Activated naive CD8-positive, alpha-beta T cell treated with anti-CD3 and anti-CD28 coated beads, Interleukin-2, amount 50 U/mL, for 24 hours (primary cell): Measurements from ENCODE around the gene KLHL3.

Experiments
- ATAC-seq: fragments of 150-1000 bp; cut with Tn5 transposase; one replicate; pipeline ENCODE4 v1.10.0; 2021
- DNase-seq: peaks from one replicate; pipeline ENCODE4 v3.0.0; 2021
- H3K27ac Mint-ChIP-seq: one replicate; pipeline ENCODE4 v1.8.0; 2021; ENCODE audit warnings: mild to moderate bottlenecking, mixed read lengths
- H3K27me3 Mint-ChIP-seq: one replicate; pipeline ENCODE4 v1.8.0; 2021; ENCODE audit warnings: mixed read lengths
- H3K36me3 Mint-ChIP-seq: one replicate; pipeline ENCODE4 v1.8.0; 2021; ENCODE audit warnings: low read depth, mixed read lengths
- H3K4me1 Mint-ChIP-seq: one replicate; pipeline ENCODE4 v1.8.0; 2021; ENCODE audit warnings: mixed read lengths
- H3K4me3 Mint-ChIP-seq: one replicate; pipeline ENCODE4 v1.8.0; 2021; ENCODE audit warnings: mild to moderate bottlenecking, moderate library complexity, mixed read lengths
- H3K9me3 Mint-ChIP-seq: one replicate; pipeline ENCODE4 v1.8.0; 2021; ENCODE audit warnings: mixed read lengths

Gene KLHL3

DNA sequence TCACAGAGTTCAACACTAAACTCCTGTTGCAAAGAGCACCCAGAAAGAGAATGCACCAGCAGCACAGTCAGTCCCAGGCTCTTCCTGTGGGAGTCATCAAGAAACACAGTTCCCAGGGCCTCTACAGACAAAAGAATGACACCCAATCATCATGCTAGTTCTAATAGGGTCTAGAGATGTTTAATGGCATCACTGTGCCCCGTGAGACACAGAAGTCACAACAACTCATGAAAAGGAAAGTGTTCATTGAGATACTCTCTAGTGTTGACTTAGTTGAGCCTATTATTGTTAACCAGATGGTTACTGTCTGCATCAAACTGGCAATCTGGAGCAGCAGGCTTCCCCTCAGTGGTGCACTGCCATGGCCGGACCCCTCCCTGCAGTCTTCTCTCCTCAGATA lies 1.6 kb downstream of the KLHL3 start:
- H3K4me3 Mint-ChIP-seq = no peak overlapping the region
- ATAC-seq (no peak), DNase-seq (no peak)
- H3K9me3 Mint-ChIP-seq = peaks cover 9% of the 10 kb centered on the region
- H3K4me1 Mint-ChIP-seq = peaks cover 24% of the 10 kb centered on the region
- no peak overlapping the region for H3K27ac Mint-ChIP-seq
- H3K36me3 Mint-ChIP-seq = peaks cover 7% of the 10 kb centered on the region
- no peaks in the 10 kb centered on the region for H3K27me3 Mint-ChIP-seq

DNA sequence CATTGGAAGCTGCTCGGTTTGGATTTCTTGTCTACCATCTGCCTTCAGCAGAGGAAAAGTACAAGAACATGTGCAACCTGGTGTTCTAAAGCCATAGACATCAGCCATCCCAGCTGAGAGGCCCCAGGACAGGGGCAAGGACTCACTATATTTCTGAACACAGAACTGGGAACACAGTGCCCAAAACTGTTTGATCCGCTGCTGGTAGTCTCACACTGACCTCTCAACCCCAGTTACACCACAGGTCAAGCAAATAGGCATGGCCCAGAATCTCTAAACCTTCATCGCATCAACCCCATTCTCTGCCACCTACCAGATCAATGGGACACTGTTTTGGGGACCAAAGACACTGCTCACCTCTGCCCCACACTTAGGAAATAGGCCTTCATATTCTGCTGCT lies 2.0 kb downstream of the KLHL3 start:
- peaks cover 5% of the 10 kb centered on the region for H3K36me3 Mint-ChIP-seq
- peaks cover 7% of the 10 kb centered on the region for H3K9me3 Mint-ChIP-seq
- no peak overlapping the region for H3K4me3 Mint-ChIP-seq
- H3K27me3 Mint-ChIP-seq = no peaks in the 10 kb centered on the region
- DNase-seq (no peak), ATAC-seq (no peak)
- H3K4me1 Mint-ChIP-seq = peaks cover 24% of the 10 kb centered on the region
- H3K27ac Mint-ChIP-seq = no peak overlapping the region

DNA sequence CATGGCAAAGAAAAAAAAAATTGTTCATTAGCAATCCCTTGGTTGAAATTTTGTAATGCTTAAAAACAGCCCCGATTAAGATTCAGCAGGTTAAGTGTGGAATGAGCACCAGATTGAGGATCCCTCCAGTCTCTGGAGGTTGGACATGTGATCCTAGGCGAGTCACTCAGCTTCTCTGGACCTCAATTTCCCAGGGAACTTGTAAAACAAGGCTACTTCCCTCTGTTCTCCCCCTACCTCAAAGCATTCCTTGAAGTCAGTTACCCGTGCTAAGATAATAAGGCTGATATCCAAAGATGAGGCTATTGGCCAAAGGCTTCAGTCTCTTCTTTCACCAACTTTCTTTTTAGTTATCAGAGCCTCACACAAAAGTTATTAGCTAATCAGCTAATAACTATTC lies 2.9 kb downstream of the KLHL3 start:
- DNase-seq = no peak
- H3K36me3 Mint-ChIP-seq = peaks cover 2% of the 10 kb centered on the region
- peaks cover 24% of the 10 kb centered on the region for H3K4me1 Mint-ChIP-seq
- no peak overlapping the region for H3K27ac Mint-ChIP-seq
- no peak for ATAC-seq
- peaks cover 2% of the 10 kb centered on the region for H3K9me3 Mint-ChIP-seq
- no peak overlapping the region for H3K4me3 Mint-ChIP-seq
- no peaks in the 10 kb centered on the region for H3K27me3 Mint-ChIP-seq

DNA sequence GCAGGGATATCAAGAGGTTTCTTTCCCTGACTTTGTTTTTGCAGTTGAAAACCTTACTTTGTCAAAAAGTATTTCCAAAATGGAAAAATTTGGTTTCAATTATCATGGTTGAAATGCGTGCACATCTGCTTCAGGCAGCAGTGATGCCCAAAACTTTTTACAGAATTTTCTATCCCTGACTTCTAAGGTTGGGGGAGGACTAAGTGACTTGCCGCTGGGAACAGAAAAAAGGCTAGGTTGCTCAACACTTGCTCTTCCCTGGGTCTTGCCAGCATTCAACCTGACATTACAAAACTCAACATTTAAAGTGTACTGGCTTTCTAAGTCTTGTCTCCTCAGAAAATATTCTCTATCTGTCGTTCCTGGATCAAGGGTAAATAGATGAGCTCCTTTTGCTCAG lies 4.7 kb downstream of the KLHL3 start:
- Mint-ChIP-seq H3K27me3 (no peaks in the 10 kb centered on the region), H3K36me3 (no peaks in the 10 kb centered on the region), H3K4me1 (peaks cover 24% of the 10 kb centered on the region), H3K9me3 (no peaks in the 10 kb centered on the region), H3K4me3 (no peak overlapping the region), H3K27ac (no peak overlapping the region)
- ATAC-seq = no peak
- DNase-seq = no peak

DNA sequence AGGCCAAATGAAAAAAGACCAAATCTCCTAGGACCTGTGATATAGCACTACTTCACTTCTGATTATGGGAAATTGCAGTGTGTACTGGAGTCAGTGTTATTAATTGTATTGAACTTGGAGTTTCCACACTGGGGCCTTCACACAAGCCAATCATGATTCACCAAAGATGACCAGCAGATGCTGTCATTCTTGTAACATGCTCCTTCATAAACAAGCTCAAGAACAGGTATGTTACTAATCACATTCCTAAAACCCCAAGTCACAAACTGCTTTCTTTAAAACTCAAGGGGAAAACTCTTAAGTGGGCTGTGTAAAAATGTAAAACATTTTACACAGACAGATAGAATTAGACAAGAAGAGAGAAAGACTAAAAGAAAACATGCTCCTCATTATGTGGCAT lies 5.6 kb downstream of the KLHL3 start:
- Mint-ChIP-seq H3K27ac (no peak overlapping the region), H3K9me3 (no peaks in the 10 kb centered on the region), H3K4me1 (peaks cover 24% of the 10 kb centered on the region), H3K4me3 (no peak overlapping the region), H3K27me3 (no peaks in the 10 kb centered on the region), H3K36me3 (no peaks in the 10 kb centered on the region)
- ATAC-seq (no peak), DNase-seq (no peak)

DNA sequence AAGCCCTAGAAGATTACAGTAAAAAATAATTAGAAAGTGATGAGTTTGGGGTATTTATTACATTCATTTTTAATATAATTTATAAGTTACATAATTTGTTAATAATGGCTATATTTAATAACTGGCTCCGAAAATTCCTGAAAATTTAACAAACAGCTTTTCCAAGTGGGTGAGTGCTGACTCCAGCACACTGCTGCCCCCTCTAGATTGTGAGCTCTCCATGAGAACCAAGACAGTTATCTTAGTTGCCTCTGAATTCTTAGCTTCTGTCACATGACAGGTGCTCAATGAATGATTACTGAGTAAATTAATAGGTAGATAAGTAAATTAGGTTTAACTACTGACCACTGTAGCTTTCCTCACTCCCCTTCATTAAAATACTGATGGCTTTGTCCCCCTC lies 7.8 kb downstream of the KLHL3 start:
- Mint-ChIP-seq H3K4me3 (no peak overlapping the region), H3K36me3 (no peaks in the 10 kb centered on the region), H3K9me3 (no peaks in the 10 kb centered on the region), H3K27ac (no peak overlapping the region), H3K27me3 (no peaks in the 10 kb centered on the region), H3K4me1 (peaks cover 24% of the 10 kb centered on the region)
- no peak for DNase-seq
- ATAC-seq = no peak

DNA sequence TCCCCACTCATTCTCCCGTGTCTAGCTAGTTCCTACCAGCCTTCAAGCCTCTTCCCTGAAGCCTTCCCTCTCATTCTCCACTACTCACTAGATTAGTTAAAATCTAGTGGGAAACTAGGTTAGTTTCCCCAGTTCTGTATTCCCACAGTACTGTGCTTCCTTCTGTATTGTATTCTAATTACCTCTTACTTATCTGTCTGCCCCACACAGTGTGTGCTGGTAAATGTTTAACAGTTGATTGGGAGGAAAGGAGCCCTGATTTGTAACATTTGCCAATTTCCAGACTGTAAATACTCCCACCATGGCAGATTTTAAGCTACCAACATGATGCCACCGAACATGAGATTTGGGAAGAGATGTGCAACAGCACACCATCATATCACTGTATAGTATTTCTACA lies 8.3 kb downstream of the KLHL3 start:
- no peak for ATAC-seq
- Mint-ChIP-seq H3K4me3 (no peak overlapping the region), H3K36me3 (no peaks in the 10 kb centered on the region), H3K4me1 (peaks cover 24% of the 10 kb centered on the region), H3K9me3 (no peaks in the 10 kb centered on the region), H3K27ac (no peak overlapping the region), H3K27me3 (no peaks in the 10 kb centered on the region)
- DNase-seq = no peak

DNA sequence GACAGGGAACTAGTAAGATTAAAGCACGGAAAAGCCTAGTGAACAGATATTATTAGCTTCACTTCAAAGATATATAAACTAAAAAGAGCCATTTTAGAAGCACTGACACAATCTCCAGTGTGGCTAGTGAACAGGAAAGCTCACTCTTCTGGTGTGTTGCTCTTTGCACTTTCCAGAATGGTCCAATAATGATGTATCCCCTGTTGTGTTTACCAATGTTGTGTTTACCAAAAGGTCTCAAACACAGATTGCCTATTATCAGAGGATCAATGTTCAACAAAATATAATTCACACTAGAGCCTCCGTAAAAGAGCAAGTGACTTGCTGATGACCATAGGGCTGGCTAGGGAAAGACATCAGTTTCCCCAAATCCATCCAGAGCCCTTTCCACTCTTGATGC lies 11.6 kb downstream of the KLHL3 start:
- ATAC-seq (no peak), DNase-seq (no peak)
- H3K27ac Mint-ChIP-seq = no peak overlapping the region
- H3K36me3 Mint-ChIP-seq = no peaks in the 10 kb centered on the region
- no peak overlapping the region for H3K4me3 Mint-ChIP-seq
- no peaks in the 10 kb centered on the region for H3K4me1 Mint-ChIP-seq
- no peaks in the 10 kb centered on the region for H3K27me3 Mint-ChIP-seq
- H3K9me3 Mint-ChIP-seq = no peaks in the 10 kb centered on the region

DNA sequence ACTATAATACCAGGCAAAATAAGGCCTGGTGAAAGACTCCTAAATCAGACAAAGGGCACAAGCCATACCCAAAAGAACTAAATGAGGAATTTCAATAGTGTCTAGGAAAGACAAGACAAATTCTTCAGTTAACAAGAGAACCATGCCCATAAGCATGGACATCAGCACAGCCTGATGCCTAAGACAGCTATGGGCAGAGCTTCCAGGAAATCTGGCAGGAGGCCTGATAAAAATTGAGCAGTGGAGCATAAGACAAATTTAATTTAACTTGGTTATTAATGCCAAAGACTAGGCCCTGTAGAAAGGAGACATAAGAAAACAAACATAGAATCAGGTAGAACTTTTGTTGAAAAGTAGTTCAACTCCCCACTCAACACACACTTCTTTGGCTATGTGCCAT lies 17.3 kb downstream of the KLHL3 start:
- Mint-ChIP-seq H3K4me3 (no peak overlapping the region), H3K9me3 (peaks cover 7% of the 10 kb centered on the region), H3K36me3 (peaks cover 10% of the 10 kb centered on the region), H3K4me1 (no peaks in the 10 kb centered on the region), H3K27me3 (no peaks in the 10 kb centered on the region), H3K27ac (no peak overlapping the region)
- ATAC-seq (no peak), DNase-seq (no peak)

DNA sequence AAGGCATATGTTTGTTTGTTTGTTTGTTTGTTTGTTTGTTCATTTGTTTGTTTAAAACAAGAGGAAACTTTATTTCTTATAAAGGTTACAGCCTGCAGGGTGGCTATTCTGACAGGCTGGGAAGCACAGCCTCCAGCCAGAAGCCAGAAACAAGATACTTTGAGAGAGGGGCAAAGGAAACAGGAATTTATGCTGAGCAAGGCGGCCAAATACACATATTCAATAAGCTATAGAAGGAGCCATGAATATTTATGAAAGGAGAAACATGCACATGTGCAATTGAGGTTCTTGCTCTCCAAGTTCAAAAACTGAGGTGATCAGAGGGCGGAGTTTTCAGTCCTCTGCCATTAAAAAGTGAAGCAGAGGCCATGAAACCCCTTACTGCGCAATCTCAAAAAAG lies 19.6 kb downstream of the KLHL3 start:
- ATAC-seq = no peak
- no peak overlapping the region for H3K4me3 Mint-ChIP-seq

DNA sequence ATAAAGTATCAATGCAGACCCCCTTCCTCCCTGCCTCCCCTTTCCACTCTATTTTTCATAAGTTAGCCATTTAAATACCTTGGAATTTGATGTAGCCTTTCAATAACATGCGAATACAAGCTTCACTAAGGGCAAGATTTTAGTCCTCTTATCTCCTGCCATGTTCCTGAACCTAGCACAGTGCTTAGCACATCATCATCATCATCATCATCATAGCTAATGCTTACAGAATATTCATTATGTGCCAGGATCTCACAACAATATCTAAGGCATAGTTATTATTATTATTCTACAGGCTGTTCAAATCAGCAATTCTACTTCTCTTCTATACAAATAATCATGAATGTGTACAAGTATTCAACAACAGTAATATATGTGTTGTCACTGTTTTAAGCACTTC lies 20.4 kb downstream of the KLHL3 start:
- DNase-seq = no peak
- Mint-ChIP-seq H3K36me3 (peaks cover 19% of the 10 kb centered on the region), H3K4me3 (no peak overlapping the region), H3K9me3 (peaks cover 12% of the 10 kb centered on the region), H3K27me3 (no peaks in the 10 kb centered on the region), H3K4me1 (no peaks in the 10 kb centered on the region), H3K27ac (no peak overlapping the region)
- ATAC-seq = no peak

More for the DNA sequence above, 19.6 kb downstream of the KLHL3 start:
- no peaks in the 10 kb centered on the region for H3K4me1 Mint-ChIP-seq
- DNase-seq = no peak
- no peak overlapping the region for H3K27ac Mint-ChIP-seq
- H3K36me3 Mint-ChIP-seq = peaks cover 19% of the 10 kb centered on the region
- peaks cover 12% of the 10 kb centered on the region for H3K9me3 Mint-ChIP-seq
- no peaks in the 10 kb centered on the region for H3K27me3 Mint-ChIP-seq

DNA sequence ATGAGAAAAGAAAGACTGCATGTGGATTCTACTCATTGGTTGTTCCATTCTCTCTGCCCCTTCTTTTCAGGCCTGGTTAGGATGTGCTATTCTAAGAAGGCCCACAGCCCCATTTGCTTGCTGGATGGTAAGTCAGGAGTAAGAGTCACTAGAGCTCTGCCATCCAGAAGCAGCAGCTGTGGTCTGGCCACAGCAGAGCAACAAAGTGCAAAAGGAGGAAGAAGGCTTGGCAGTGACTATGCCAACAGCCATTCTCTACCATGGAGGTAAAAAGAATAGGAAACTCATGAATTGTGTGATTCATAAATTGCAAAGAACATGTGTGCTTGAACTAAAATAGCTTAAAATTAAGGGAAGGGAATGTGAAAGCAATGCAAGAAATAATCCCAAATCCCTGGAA lies 20.9 kb downstream of the KLHL3 start:
- peaks cover 19% of the 10 kb centered on the region for H3K36me3 Mint-ChIP-seq
- ATAC-seq = no peak
- H3K9me3 Mint-ChIP-seq = peaks cover 12% of the 10 kb centered on the region
- H3K4me3 Mint-ChIP-seq = no peak overlapping the region
- DNase-seq = no peak
- no peaks in the 10 kb centered on the region for H3K27me3 Mint-ChIP-seq
- H3K27ac Mint-ChIP-seq = no peak overlapping the region
- H3K4me1 Mint-ChIP-seq = no peaks in the 10 kb centered on the region

DNA sequence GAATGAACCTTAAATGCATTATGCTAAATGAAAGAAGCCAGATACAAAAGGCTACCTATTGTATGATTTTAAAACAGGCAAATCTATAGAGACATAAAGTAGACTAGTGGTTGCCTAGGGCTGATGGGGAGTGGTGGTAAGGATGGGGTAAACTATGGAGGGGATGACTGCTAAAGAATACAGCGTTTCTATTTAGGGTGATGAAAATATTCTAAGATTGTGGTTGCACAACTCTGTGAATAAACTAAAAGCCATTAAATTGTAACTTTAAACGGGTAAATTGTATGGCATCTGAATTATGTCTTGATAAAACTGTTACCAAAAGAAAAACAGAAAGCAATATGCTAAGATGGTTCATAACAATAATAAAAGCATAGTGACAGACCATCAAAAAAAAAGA lies 21.4 kb downstream of the KLHL3 start:
- Mint-ChIP-seq H3K4me1 (no peaks in the 10 kb centered on the region), H3K36me3 (peaks cover 19% of the 10 kb centered on the region), H3K27me3 (no peaks in the 10 kb centered on the region), H3K4me3 (no peak overlapping the region), H3K27ac (no peak overlapping the region), H3K9me3 (peaks cover 12% of the 10 kb centered on the region)
- no peak for DNase-seq
- ATAC-seq = no peak

DNA sequence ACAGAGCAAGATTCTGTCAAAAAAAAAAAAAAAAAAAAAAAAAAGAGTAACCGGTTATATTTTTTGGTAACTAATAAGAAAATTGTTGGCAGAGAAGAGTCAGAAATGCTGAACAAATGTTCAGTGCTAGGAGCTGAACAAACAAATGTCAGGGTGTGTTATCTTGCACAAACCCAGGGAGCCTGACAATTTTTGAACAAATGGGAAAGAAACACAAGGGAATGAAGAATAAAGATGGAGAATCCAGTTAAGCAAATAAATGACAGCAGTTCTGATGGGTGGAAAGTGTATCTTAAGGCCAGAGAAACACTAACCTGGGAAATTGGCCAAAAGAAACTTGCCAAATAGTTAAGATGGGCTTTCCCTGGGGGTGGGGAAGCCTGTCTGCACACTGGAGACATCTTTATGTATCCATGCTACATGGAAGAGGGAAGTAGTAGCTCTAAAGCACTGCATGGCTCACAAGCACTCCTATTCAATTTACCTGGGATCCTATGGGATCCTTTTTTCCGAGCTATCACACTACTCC lies 23.7 kb downstream of the KLHL3 start:
- peaks cover 12% of the 10 kb centered on the region for H3K9me3 Mint-ChIP-seq
- DNase-seq (no peak), ATAC-seq (no peak)
- H3K27ac Mint-ChIP-seq = no peak overlapping the region
- peaks cover 24% of the 10 kb centered on the region for H3K36me3 Mint-ChIP-seq
- no peaks in the 10 kb centered on the region for H3K4me1 Mint-ChIP-seq
- no peaks in the 10 kb centered on the region for H3K27me3 Mint-ChIP-seq
- no peak overlapping the region for H3K4me3 Mint-ChIP-seq

DNA sequence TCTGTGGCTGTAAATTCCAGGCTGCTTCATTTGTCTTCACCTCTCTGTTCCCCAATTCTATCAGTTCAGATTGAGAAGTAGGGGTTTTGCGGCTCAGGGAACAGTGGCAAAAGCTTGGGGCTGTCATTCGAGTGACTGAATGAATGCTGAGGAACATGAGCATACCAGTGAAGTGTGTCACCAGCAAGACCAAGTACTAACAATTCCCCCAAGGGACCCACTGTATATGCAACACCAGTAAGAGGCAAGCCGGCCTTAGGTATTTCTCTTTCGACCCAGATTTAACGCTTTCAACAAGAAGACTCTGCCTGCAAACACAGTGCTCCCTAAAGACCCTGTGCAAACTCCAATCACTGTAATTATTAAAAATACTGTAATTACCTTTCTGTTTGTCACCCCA lies 25.8 kb downstream of the KLHL3 start:
- Mint-ChIP-seq H3K4me3 (no peak overlapping the region), H3K27me3 (no peaks in the 10 kb centered on the region), H3K9me3 (peaks cover 12% of the 10 kb centered on the region), H3K4me1 (no peaks in the 10 kb centered on the region), H3K27ac (no peak overlapping the region), H3K36me3 (peaks cover 29% of the 10 kb centered on the region)
- ATAC-seq = no peak
- no peak for DNase-seq

DNA sequence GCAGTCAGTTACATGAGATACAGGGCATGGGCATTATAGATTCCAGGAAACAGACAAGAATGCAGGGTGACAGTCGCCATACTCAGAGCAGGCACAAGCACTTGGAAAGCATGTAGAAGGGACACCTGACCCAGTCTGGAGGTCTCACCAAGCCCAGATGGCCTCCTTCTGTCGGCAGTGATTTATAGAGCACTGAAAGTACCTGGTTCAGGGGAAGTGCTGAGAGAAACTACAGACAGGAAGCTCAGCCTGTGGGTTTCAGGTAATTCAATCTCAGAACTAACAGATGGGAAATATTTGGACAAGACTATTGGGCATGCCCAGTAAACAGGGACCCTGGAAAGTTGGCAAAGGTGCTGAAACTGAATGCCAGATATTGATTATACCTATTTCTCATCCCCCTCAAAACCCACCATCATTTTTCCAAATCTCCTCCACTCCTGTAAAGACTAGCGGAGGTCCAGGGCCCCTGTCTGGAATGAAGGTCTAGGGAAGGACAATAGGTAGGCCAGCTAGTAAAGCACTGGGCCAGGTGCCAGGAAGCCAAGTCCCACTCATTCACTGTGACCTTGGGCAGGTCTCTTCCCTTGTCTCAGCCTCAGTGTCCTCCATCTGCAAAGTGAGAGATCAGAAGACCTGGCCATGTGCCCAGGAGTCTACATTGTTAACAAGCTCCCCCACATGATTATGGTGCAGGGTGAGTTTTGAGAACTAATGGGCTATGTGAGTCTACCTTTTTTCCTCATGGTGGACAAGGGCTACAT lies 26.9 kb downstream of the KLHL3 start:
- peaks cover 22% of the 10 kb centered on the region for H3K36me3 Mint-ChIP-seq
- DNase-seq = no peak
- H3K27ac Mint-ChIP-seq = no peak overlapping the region
- H3K9me3 Mint-ChIP-seq = peaks cover 8% of the 10 kb centered on the region
- no peak overlapping the region for H3K4me3 Mint-ChIP-seq
- no peak for ATAC-seq
- H3K4me1 Mint-ChIP-seq = no peaks in the 10 kb centered on the region
- no peaks in the 10 kb centered on the region for H3K27me3 Mint-ChIP-seq
